HEK293 (cell line): ENCODE data around the gene SLC66A2.
A peak's percentile ranks its signal among the peaks of the same experiment; 100 is the strongest.

Source experiments
- GLIS2 ChIP-seq: fragments of 450-650 bp; formaldehyde crosslinking; IDR thresholded peaks from 2 replicates; pipeline ENCODE4 v1.5.1; 2016; ENCODE audit warnings: missing biosample characterization, missing genetic modification characterization
- SCRT1 ChIP-seq: fragments of 450-650 bp; formaldehyde crosslinking; IDR thresholded peaks from 2 replicates; pipeline ENCODE4 v1.5.1; 2016; ENCODE audit warnings: missing biosample characterization, missing genetic modification characterization, borderline replicate concordance
- TCF7L2 ChIP-seq: IDR thresholded peaks from 2 replicates; pipeline ENCODE4 v1.6.1; 2011; ENCODE audit warnings: low read depth, mild to moderate bottlenecking, inconsistent platforms, low read length, moderate library complexity, borderline replicate concordance
- ZBTB7A ChIP-seq: fragments of 450-650 bp; formaldehyde crosslinking; IDR thresholded peaks from 2 replicates; pipeline ENCODE4 v1.5.1; 2016; ENCODE audit warnings: low read depth, missing biosample characterization, missing genetic modification characterization
- ZFP37 ChIP-seq: fragments of 450-650 bp; formaldehyde crosslinking; IDR thresholded peaks from 2 replicates; pipeline ENCODE4 v1.5.1; 2016; ENCODE audit warnings: missing biosample characterization, missing genetic modification characterization
- ZNF138 ChIP-seq: fragments of 450-650 bp; formaldehyde crosslinking; IDR thresholded peaks from 2 replicates; pipeline ENCODE4 v1.5.1; 2016; ENCODE audit warnings: missing biosample characterization, missing genetic modification characterization, borderline replicate concordance
- ZNF175 ChIP-seq: fragments of 450-650 bp; formaldehyde crosslinking; IDR thresholded peaks from 2 replicates; pipeline ENCODE4 v1.5.1; 2016; ENCODE audit warnings: missing biosample characterization, missing genetic modification characterization
- ZNF501 ChIP-seq: fragments of 450-650 bp; formaldehyde crosslinking; IDR thresholded peaks from 2 replicates; pipeline ENCODE4 v1.5.1; 2016; ENCODE audit warnings: missing biosample characterization, missing genetic modification characterization
- TF ChIP-seq, protein P1 (sequence below): fragments of 450-650 bp; formaldehyde crosslinking; IDR thresholded peaks from 2 replicates; pipeline ENCODE4 v1.5.1; 2016; ENCODE audit warnings: missing biosample characterization, missing genetic modification characterization
- TF ChIP-seq, protein P2 (sequence below): fragments of 450-650 bp; formaldehyde crosslinking; IDR thresholded peaks from 2 replicates; pipeline ENCODE4 v1.5.1; 2016; ENCODE audit warnings: missing biosample characterization, missing genetic modification characterization, low read depth
- TF ChIP-seq, protein P3 (sequence below): fragments of 450-650 bp; formaldehyde crosslinking; IDR thresholded peaks from 2 replicates; pipeline ENCODE4 v1.5.1; 2016; ENCODE audit warnings: missing biosample characterization, missing genetic modification characterization

DNA sequence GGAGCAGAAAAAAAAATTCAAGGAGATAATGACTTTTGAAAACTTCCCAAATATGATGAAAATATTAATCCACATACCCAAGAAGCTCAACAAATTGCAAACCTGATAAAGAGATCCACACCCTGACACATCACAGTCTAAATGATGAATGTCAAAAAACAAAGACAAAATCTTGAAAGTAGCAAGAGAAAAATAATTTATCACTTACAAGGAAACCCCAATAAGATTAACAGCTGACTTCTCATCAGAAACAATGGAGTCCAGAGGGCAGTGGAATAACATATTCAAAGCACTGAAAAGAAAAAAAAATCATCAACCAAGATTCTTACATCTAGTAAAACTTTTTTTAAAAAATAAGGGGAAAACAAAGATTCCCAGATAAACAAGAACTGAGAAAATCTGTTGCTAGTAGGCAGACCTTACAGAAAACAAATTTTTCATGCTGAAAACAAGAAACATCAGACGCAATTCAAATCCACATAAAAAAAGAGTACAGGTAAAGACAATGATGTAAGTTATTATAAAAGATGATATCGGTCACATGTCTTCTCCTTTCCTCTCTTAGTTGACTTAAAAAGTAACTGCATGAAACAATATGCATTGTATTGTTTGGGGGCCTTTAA, 21.3 kb downstream of the SLC66A2 start:
- TF ChIP-seq, protein P1, sequence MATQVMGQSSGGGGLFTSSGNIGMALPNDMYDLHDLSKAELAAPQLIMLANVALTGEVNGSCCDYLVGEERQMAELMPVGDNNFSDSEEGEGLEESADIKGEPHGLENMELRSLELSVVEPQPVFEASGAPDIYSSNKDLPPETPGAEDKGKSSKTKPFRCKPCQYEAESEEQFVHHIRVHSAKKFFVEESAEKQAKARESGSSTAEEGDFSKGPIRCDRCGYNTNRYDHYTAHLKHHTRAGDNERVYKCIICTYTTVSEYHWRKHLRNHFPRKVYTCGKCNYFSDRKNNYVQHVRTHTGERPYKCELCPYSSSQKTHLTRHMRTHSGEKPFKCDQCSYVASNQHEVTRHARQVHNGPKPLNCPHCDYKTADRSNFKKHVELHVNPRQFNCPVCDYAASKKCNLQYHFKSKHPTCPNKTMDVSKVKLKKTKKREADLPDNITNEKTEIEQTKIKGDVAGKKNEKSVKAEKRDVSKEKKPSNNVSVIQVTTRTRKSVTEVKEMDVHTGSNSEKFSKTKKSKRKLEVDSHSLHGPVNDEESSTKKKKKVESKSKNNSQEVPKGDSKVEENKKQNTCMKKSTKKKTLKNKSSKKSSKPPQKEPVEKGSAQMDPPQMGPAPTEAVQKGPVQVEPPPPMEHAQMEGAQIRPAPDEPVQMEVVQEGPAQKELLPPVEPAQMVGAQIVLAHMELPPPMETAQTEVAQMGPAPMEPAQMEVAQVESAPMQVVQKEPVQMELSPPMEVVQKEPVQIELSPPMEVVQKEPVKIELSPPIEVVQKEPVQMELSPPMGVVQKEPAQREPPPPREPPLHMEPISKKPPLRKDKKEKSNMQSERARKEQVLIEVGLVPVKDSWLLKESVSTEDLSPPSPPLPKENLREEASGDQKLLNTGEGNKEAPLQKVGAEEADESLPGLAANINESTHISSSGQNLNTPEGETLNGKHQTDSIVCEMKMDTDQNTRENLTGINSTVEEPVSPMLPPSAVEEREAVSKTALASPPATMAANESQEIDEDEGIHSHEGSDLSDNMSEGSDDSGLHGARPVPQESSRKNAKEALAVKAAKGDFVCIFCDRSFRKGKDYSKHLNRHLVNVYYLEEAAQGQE (tag by site-specific recombination): no peak
- TF ChIP-seq, protein P2, sequence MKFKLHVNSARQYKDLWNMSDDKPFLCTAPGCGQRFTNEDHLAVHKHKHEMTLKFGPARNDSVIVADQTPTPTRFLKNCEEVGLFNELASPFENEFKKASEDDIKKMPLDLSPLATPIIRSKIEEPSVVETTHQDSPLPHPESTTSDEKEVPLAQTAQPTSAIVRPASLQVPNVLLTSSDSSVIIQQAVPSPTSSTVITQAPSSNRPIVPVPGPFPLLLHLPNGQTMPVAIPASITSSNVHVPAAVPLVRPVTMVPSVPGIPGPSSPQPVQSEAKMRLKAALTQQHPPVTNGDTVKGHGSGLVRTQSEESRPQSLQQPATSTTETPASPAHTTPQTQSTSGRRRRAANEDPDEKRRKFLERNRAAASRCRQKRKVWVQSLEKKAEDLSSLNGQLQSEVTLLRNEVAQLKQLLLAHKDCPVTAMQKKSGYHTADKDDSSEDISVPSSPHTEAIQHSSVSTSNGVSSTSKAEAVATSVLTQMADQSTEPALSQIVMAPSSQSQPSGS (tag by site-specific recombination): no peak
- TF ChIP-seq ZNF501 (tag by site-specific recombination) (no peak), ZBTB7A (tag by site-specific recombination) (no peak), TCF7L2 (no peak), ZNF175 (tag by site-specific recombination) (no peak), ZNF138 (no peak), GLIS2 (no peak), ZFP37 (tag by site-specific recombination) (0 out of 2 replicates have a peak, but pooled peaks have one; percentile 19), SCRT1 (no peak)
- TF ChIP-seq, protein P3, sequence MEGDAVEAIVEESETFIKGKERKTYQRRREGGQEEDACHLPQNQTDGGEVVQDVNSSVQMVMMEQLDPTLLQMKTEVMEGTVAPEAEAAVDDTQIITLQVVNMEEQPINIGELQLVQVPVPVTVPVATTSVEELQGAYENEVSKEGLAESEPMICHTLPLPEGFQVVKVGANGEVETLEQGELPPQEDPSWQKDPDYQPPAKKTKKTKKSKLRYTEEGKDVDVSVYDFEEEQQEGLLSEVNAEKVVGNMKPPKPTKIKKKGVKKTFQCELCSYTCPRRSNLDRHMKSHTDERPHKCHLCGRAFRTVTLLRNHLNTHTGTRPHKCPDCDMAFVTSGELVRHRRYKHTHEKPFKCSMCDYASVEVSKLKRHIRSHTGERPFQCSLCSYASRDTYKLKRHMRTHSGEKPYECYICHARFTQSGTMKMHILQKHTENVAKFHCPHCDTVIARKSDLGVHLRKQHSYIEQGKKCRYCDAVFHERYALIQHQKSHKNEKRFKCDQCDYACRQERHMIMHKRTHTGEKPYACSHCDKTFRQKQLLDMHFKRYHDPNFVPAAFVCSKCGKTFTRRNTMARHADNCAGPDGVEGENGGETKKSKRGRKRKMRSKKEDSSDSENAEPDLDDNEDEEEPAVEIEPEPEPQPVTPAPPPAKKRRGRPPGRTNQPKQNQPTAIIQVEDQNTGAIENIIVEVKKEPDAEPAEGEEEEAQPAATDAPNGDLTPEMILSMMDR: no peak
